Breast epithelium (tissue), 4 donors: ENCODE measurements around the gene OPCML. TPM values are rescaled to one million over a fixed set of nuclear protein-coding genes. Genes with fewer than 3 reads are reported as not detected.

Experiments
- DNase-seq, 2 donors: peaks; one replicate each; pipeline ENCODE4 v3.0.0-alpha.2; 2019; ENCODE audit warnings: low spot score in 2 of 2
- H3K27ac ChIP-seq, 2 donors: fragments of 200-600 bp; sonication (generic) in 1 of 2; one replicate each; pipeline ENCODE4 v1.5.1; 2016 to 2019; ENCODE audit warnings: mild to moderate bottlenecking in 1 of 2
- H3K27me3 ChIP-seq, 2 donors: fragments of 200-600 bp; sonication (generic) in 1 of 2; one replicate each; pipeline versions ENCODE4 v1.5.1 to v1.6.0; 2017 to 2019; ENCODE audit warnings: control low read depth in 1 of 2, mild to moderate bottlenecking in 1 of 2
- H3K36me3 ChIP-seq: fragments of 200-600 bp; one replicate; pipeline ENCODE4 v1.5.1; 2019
- H3K4me1 ChIP-seq, 2 donors: fragments of 200-600 bp; sonication (generic); one replicate each; pipeline ENCODE4 v1.5.1; 2016 to 2019; ENCODE audit warnings: control low read depth in 1 of 2
- H3K4me3 ChIP-seq, 3 donors: fragments of 200-600 bp; sonication (generic); 1 replicate in 2 of 3; 2 replicates in 1 of 3; pipeline ENCODE4 v1.5.1; 2016 to 2019; ENCODE audit warnings: mild to moderate bottlenecking in 3 of 3, moderate library complexity in 2 of 3
- H3K9me3 ChIP-seq, 2 donors: fragments of 200-600 bp; sonication (generic) in 1 of 2; one replicate each; pipeline ENCODE4 v1.5.1; 2016 to 2019; ENCODE audit warnings: control low read depth in 1 of 2
- CTCF ChIP-seq, 3 donors: fragments of 450-650 bp; IDR thresholded peaks; one replicate each; pipeline ENCODE4 v1.5.1; 2016 to 2017; ENCODE audit warnings: antibody characterized with exemption in 3 of 3, mild to moderate bottlenecking in 3 of 3, moderate library complexity in 3 of 3
- POLR2A ChIP-seq: fragments of 450-650 bp; IDR thresholded peaks from one replicate; pipeline ENCODE4 v1.6.1; 2016; ENCODE audit warnings: antibody characterized with exemption, mild to moderate bottlenecking, moderate library complexity
- POLR2AphosphoS5 ChIP-seq, 3 donors: sonication (generic); formaldehyde crosslinking; IDR thresholded peaks; one replicate each; pipeline ENCODE4 v1.6.1; 2017; ENCODE audit warnings: antibody characterized with exemption in 3 of 3
- intact Hi-C: fragments of 100-400 bp; cut with DNase I; formaldehyde crosslinking; loops from one replicate; pipeline ENCODE4 v1.15.1; 2023; ENCODE audit warnings: low total_unique reads
- total RNA-seq, 3 donors: library from RNA; depleted of rRNA; stranded (reverse); fragments of >200 nt; gene quantifications; one replicate each; pipeline ENCODE4 v1.1.0, GENCODE V29; 2016

Gene OPCML
- total RNA-seq, 3 donors from 2014 or later = not detected

GRCh38 chr11:132846075-132846474, 686.2 kb downstream of the OPCML start:
- Histone ChIP-seq H3K4me3 (no peak overlapping the region), H3K9me3 (no peaks in the 10 kb centered on the region), H3K27me3 (no peaks in the 10 kb centered on the region), H3K27ac (no peak overlapping the region), H3K36me3 (no peaks in the 10 kb centered on the region), H3K4me1 (no peaks in the 10 kb centered on the region)
- no peak for TF ChIP-seq POLR2AphosphoS5 (IDR thresholded peaks at IDR 0.05)
- TF ChIP-seq POLR2A = no peak
- TF ChIP-seq CTCF (IDR thresholded peaks at IDR 0.05) = no peak
- no peak for DNase-seq
- intact Hi-C loops = loop anchor here (5.0 kb wide), 1 partner anchor 1749 kb away; no protein-coding TSS in a partner anchor

GRCh38 chr11:132844956-132845696, 687.2 kb downstream of the OPCML start:
- TF ChIP-seq POLR2AphosphoS5 (IDR thresholded peaks at IDR 0.05) = no peak
- no peak for TF ChIP-seq POLR2A
- no peak for TF ChIP-seq CTCF (IDR thresholded peaks at IDR 0.05)
- no peak overlapping the region for H3K27ac ChIP-seq
- H3K36me3 ChIP-seq = no peaks in the 10 kb centered on the region
- no peak overlapping the region for H3K4me3 ChIP-seq
- intact Hi-C loops = loop anchor here (5.0 kb wide), 1 partner anchor 1748 kb away; no protein-coding TSS in a partner anchor
- H3K27me3 ChIP-seq = no peaks in the 10 kb centered on the region
- DNase-seq = no peak
- no peaks in the 10 kb centered on the region for H3K4me1 ChIP-seq
- H3K9me3 ChIP-seq = no peaks in the 10 kb centered on the region

- no peaks in the 10 kb centered on the region for H3K27me3 ChIP-seq
- intact Hi-C loops = no loop called here
- TF ChIP-seq POLR2AphosphoS5 (IDR thresholded peaks at IDR 0.05) = no peak
- no peak for TF ChIP-seq POLR2A
- no peak for TF ChIP-seq CTCF (IDR thresholded peaks at IDR 0.05)
- H3K9me3 ChIP-seq = no peaks in the 10 kb centered on the region
- H3K27ac ChIP-seq = no peak overlapping the region
- no peak for DNase-seq
- no peak overlapping the region for H3K4me3 ChIP-seq
- H3K36me3 ChIP-seq = no peaks in the 10 kb centered on the region
- no peaks in the 10 kb centered on the region for H3K4me1 ChIP-seq
Measured at GRCh38 chr11:132840660-132841059, 691.6 kb downstream of the OPCML start.

- Histone ChIP-seq H3K4me3 (no peak overlapping the region), H3K36me3 (no peaks in the 10 kb centered on the region), H3K27ac (no peak overlapping the region), H3K9me3 (no peaks in the 10 kb centered on the region), H3K27me3 (no peaks in the 10 kb centered on the region), H3K4me1 (no peaks in the 10 kb centered on the region)
- no peak for DNase-seq
- TF ChIP-seq CTCF (IDR thresholded peaks at IDR 0.05) (no peak), POLR2AphosphoS5 (IDR thresholded peaks at IDR 0.05) (no peak), POLR2A (no peak)
- intact Hi-C loops = no loop called here
Measured at GRCh38 chr11:132840191-132840590, 692.1 kb downstream of the OPCML start.

GRCh38 chr11:132839236-132839945, 692.9 kb downstream of the OPCML start:
- TF ChIP-seq POLR2AphosphoS5 (IDR thresholded peaks at IDR 0.05) = no peak
- TF ChIP-seq POLR2A = no peak
- no peak for TF ChIP-seq CTCF (IDR thresholded peaks at IDR 0.05)

More at GRCh38 chr11:132839236-132839945, 692.9 kb downstream of the OPCML start:
- intact Hi-C loops = no loop called here
- Histone ChIP-seq H3K36me3 (no peaks in the 10 kb centered on the region), H3K27me3 (no peaks in the 10 kb centered on the region), H3K27ac (no peak overlapping the region), H3K4me3 (no peak overlapping the region), H3K9me3 (no peaks in the 10 kb centered on the region), H3K4me1 (no peaks in the 10 kb centered on the region)
- no peak for DNase-seq
